HCT116 (cell line): Measurements from ENCODE around the gene IFIT5. TPM values are rescaled to one million over a fixed set of nuclear protein-coding genes. Genes with fewer than 3 reads are reported as not detected.

Source experiments
- ATAC-seq: fragments of 200-7000 bp; cut with Tn5 transposase; 2 replicates; pipeline ENCODE4 v1.9.1; 2020; ENCODE audit warnings: mild to moderate bottlenecking, moderate library complexity
- BruUV-seq: library from RNA; stranded (reverse); fragments of 400-500 nt; replicated peaks from 2 replicates; lab custom pipeline; 2021; lab: Mats Ljungman, UMichigan
- CTCF ChIA-PET: fragments of 300-600 bp; sonication (Branson Sonifier 250); formaldehyde crosslinking; loops from one replicate; lab custom pipeline; 2021; ENCODE audit warnings: antibody characterized with exemption; lab: Charles Lee
- POLR2A ChIA-PET: fragments of 300-600, 350-600 bp; sonication (Branson Sonifier 250); formaldehyde crosslinking; loops from one replicate; lab custom pipeline; 2021; ENCODE audit warnings: antibody characterized with exemption; lab: Charles Lee
- RAD21 ChIA-PET, 2 experiments: fragments of 300-600 bp; sonication (Branson Sonifier 250); formaldehyde crosslinking; loops; one replicate each; lab custom pipeline; 2023; ENCODE audit warnings: low total read pairs in 2 of 2; ENCODE audit not compliant: uncharacterized antibody in 2 of 2, unreplicated experiment in 2 of 2, low non-redundant PET in 1 of 2; lab: Charles Lee
- DNase-seq: peaks from one replicate; pipeline ENCODE4 v3.0.0-alpha.2; 2010; ENCODE audit warnings: low read depth, low spot score
- H2AFZ ChIP-seq: fragments of 200-600 bp; shearing (Covaris generic), sonication (generic); 2 replicates; pipeline ENCODE4 v1.6.1; 2017; ENCODE audit warnings: low read depth, mixed run types, mixed read lengths, antibody characterized with exemption, low read length; ENCODE audit not compliant: poor library complexity, severe bottlenecking
- H3K27ac ChIP-seq: 2 replicates; pipeline ENCODE4 v1.5.1; 2012; ENCODE audit warnings: low read depth, low read length
- H3K27me3 ChIP-seq: fragments of 200-600 bp; sonication (generic); 2 replicates; pipeline ENCODE4 v1.6.1; 2016; ENCODE audit warnings: mixed run types, low read length, mixed read lengths; ENCODE audit not compliant: insufficient read depth
- H3K36me3 ChIP-seq, 2 experiments: fragments of 200-500 bp in 1 of 2; fragments of 200-600 bp in 1 of 2; sonication (Bioruptor generic) in 1 of 2; sonication (generic) in 1 of 2; 2 replicates each; pipeline versions ENCODE4 v1.5.1 to v1.6.1; 2014 to 2016; ENCODE audit warnings: low read length in 2 of 2, inconsistent platforms in 1 of 2, mixed read lengths in 1 of 2, mixed run types in 1 of 2; ENCODE audit not compliant: insufficient read depth in 2 of 2, control insufficient read depth in 1 of 2
- H3K4me1 ChIP-seq, 2 experiments: fragments of 200-600 bp in 1 of 2; sonication (generic) in 1 of 2; 2 replicates each; pipeline versions ENCODE4 v1.5.1 to v1.6.1; 2012 to 2017; ENCODE audit warnings: low read length in 2 of 2, inconsistent platforms in 1 of 2, mild to moderate bottlenecking in 1 of 2, mixed read lengths in 1 of 2, mixed run types in 1 of 2, moderate library complexity in 1 of 2; ENCODE audit not compliant: insufficient read depth in 2 of 2, control insufficient read depth in 1 of 2
- H3K4me2 ChIP-seq: fragments of 200-600 bp; sonication (generic); 2 replicates; pipeline ENCODE4 v1.6.1; 2017; ENCODE audit warnings: mixed run types, low read length, mixed read lengths
- H3K4me3 ChIP-seq, 2 experiments: fragments of 200-600 bp in 1 of 2; sonication (generic) in 1 of 2; replicated peaks in 1 of 2; 2 replicates each; pipeline ENCODE4 v1.5.1; 2011 to 2016; ENCODE audit warnings: low read length in 2 of 2, control low read depth in 1 of 2, low read depth in 1 of 2, mild to moderate bottlenecking in 1 of 2, mixed read lengths in 1 of 2, mixed run types in 1 of 2
- H3K79me2 ChIP-seq: fragments of 200-600 bp; sonication (generic); 2 replicates; pipeline ENCODE4 v1.6.1; 2017; ENCODE audit warnings: mild to moderate bottlenecking, mixed run types, low read length, moderate library complexity, mixed read lengths; ENCODE audit not compliant: insufficient read depth
- H3K9ac ChIP-seq: fragments of 200-600 bp; sonication (generic); 2 replicates; pipeline ENCODE4 v1.6.1; 2016; ENCODE audit warnings: low read length, mixed read lengths
- H3K9me2 ChIP-seq: fragments of 200-600 bp; sonication (generic), shearing (Covaris generic); 2 replicates; pipeline ENCODE4 v1.6.1; 2017; ENCODE audit warnings: mixed run types, mild to moderate bottlenecking, moderate library complexity; ENCODE audit not compliant: insufficient read depth
- H3K9me3 ChIP-seq, 2 experiments: fragments of 200-500 bp in 1 of 2; fragments of 200-600 bp in 1 of 2; sonication (Bioruptor generic) in 1 of 2; sonication (generic) in 1 of 2; 2 replicates each; pipeline ENCODE4 v1.6.1; 2014 to 2017; ENCODE audit warnings: low read length in 2 of 2, mixed read lengths in 2 of 2, inconsistent platforms in 1 of 2, low read depth in 1 of 2, mild to moderate bottlenecking in 1 of 2, mixed run types in 1 of 2, moderate library complexity in 1 of 2; ENCODE audit not compliant: control insufficient read depth in 1 of 2, insufficient read depth in 1 of 2
- H4K20me1 ChIP-seq: fragments of 200-600 bp; sonication (generic), shearing (Covaris generic); 2 replicates; pipeline ENCODE4 v1.6.1; 2017; ENCODE audit warnings: mixed run types, mild to moderate bottlenecking, moderate library complexity; ENCODE audit not compliant: insufficient read depth
- ATF3 ChIP-seq: IDR thresholded peaks from 2 replicates; pipeline ENCODE4 v1.6.1; 2012
- ELF1 ChIP-seq: IDR thresholded peaks from 2 replicates; pipeline ENCODE4 v1.6.1; 2012; ENCODE audit warnings: low read depth, borderline replicate concordance
- JUND ChIP-seq: IDR thresholded peaks from 2 replicates; pipeline ENCODE4 v1.6.1; 2012
- RAD21 ChIP-seq: IDR thresholded peaks from 2 replicates; pipeline ENCODE4 v1.6.1; 2012; ENCODE audit warnings: low read depth, mild to moderate bottlenecking
- REST ChIP-seq: IDR thresholded peaks from 2 replicates; pipeline ENCODE4 v1.6.1; 2012; ENCODE audit warnings: low read depth
- SRF ChIP-seq: IDR thresholded peaks from 2 replicates; pipeline ENCODE4 v1.6.1; 2012; ENCODE audit warnings: low read depth
- ZBTB33 ChIP-seq: IDR thresholded peaks from 2 replicates; pipeline ENCODE4 v1.6.1; 2011; ENCODE audit warnings: mild to moderate bottlenecking, low read length, moderate library complexity; ENCODE audit not compliant: insufficient replicate concordance; ENCODE audit errors: extremely low read depth
- intact Hi-C: fragments of 100-400 bp; cut with micrococcal nuclease; formaldehyde crosslinking; loops from 2 replicates; pipeline ENCODE4 v1.10.0; 2022
- total RNA-seq: library from RNA; stranded (reverse); gene quantifications from one replicate; pipeline ENCODE4 v1.2.1, GENCODE V29; 2021; ENCODE audit not compliant: unreplicated experiment

The IFIT5 gene
- total RNA-seq, 1 experiment from 2014 or later, result 11.1 TPM

DNA sequence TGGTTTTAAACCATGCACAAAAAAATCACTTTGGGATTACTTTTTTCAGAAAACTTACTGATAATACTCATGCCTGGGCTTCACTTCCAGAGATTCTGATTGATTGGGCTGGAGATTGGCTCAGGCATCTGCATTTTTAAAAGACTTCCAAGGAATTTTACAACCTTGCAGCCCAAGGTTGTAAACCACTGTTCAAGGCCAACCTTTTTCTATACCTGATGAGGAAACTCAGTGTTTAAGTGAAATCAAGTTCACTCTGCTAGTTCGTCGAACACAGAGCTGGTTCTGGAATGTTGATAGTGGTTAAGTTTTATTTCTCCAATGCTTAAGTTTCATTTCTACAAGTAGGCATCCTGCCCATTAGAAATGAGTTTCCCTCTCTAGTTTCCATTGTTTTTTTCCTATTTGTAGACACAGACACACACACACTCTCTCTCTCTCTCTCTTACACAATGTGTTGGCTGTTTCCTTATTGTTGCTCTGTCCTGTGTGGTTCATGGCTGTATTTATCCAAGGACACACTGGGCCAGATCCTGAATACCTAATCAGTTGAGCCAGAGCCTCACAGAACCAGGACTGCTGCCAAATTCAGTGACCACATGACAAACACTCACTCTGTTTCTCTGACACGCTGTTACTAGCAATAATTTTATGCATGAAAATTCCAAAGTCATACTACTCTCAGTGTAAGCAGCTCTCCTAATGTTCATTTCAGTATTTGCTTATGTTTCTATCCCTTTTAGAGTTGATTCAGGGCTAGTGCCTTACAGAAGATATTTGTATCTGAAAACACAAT is 40.3 kb upstream of the IFIT5 start:
- H4K20me1 ChIP-seq, result no peaks in the 10 kb centered on the region
- no TSS peak for BruUV-seq
- ATAC-seq (no peak), DNase-seq (no peak)
- ChIA-PET POLR2A (no interaction called here), CTCF (no interaction called here), RAD21 (no interaction called here)
- no peak overlapping the region for H3K27ac ChIP-seq
- no peak overlapping the region for H3K4me3 ChIP-seq
- no peaks in the 10 kb centered on the region for H3K79me2 ChIP-seq
- TF ChIP-seq RAD21 (no peak), REST (no peak), ELF1 (no peak), SRF (no peak), JUND (no peak), ZBTB33 (no peak), ATF3 (no peak)
- H3K9me3 ChIP-seq, result no peaks in the 10 kb centered on the region
- H3K27me3 ChIP-seq, result no peaks in the 10 kb centered on the region
- H3K36me3 ChIP-seq, result no peaks in the 10 kb centered on the region
- H3K4me2 ChIP-seq, result no peak overlapping the region
- no peak overlapping the region for H2AFZ ChIP-seq
- intact Hi-C loops, result no loop called here
- no peaks in the 10 kb centered on the region for H3K9me2 ChIP-seq
- H3K9ac ChIP-seq, result no peak overlapping the region
- H3K4me1 ChIP-seq, result no peaks in the 10 kb centered on the region
